Endothelial cell of umbilical vein (primary cell): Measurements from ENCODE around the gene HSPA12A. TPM values are rescaled to one million over a fixed set of nuclear protein-coding genes. Genes with fewer than 3 reads are reported as not detected.

Experiments used
- BruUV-seq: library from RNA; stranded (reverse); fragments of 400-500 nt; replicated peaks from 2 replicates; lab custom pipeline; 2021; lab: Mats Ljungman, UMichigan
- CTCF ChIA-PET: fragments of 300-600, 350-600 bp; sonication (Branson Sonifier 250); formaldehyde crosslinking; loops from one replicate; lab custom pipeline; 2021; ENCODE audit warnings: antibody characterized with exemption, inconsistent platforms; lab: Charles Lee
- POLR2A ChIA-PET: fragments of 300-600, 350-600 bp; sonication (Branson Sonifier 250); formaldehyde crosslinking; loops from one replicate; lab custom pipeline; 2021; ENCODE audit warnings: antibody characterized with exemption, inconsistent platforms; lab: Charles Lee
- DNase-seq: peaks from one replicate; pipeline ENCODE4 v3.0.0-alpha.2; 2011; ENCODE audit warnings: low read depth, low spot score
- FAIRE-seq: peaks from 2 replicates; lab custom pipeline; 2011; peaks lifted over from hg19 to GRCh38; lab: Jason Lieb, UNC
- H2AFZ ChIP-seq: 2 replicates; pipeline ENCODE4 v1.6.0; 2012; ENCODE audit warnings: low read depth, low read length, control low read depth, inconsistent platforms
- H3K27ac ChIP-seq: 2 replicates; pipeline ENCODE4 v1.5.1; 2011; ENCODE audit warnings: low read depth, mild to moderate bottlenecking, control low read depth, low read length, moderate library complexity; ENCODE audit not compliant: insufficient read depth
- H3K27me3 ChIP-seq, 2 experiments: 2 replicates each; pipeline versions ENCODE4 v1.6.0 to v1.6.1; 2011; ENCODE audit warnings: low read length in 2 of 2, mixed read lengths in 1 of 2; ENCODE audit not compliant: control insufficient read depth in 2 of 2, insufficient read depth in 2 of 2
- H3K36me3 ChIP-seq, 2 experiments: 2 replicates in 1 of 2; 3 replicates in 1 of 2; pipeline ENCODE4 v1.5.1; 2011; ENCODE audit warnings: low read length in 2 of 2, mild to moderate bottlenecking in 1 of 2, moderate library complexity in 1 of 2; ENCODE audit not compliant: control insufficient read depth in 2 of 2, insufficient read depth in 2 of 2; ENCODE audit errors: extremely low read depth in 1 of 2
- H3K4me1 ChIP-seq: 3 replicates; pipeline ENCODE4 v1.5.1; 2011; ENCODE audit warnings: mild to moderate bottlenecking, low read length; ENCODE audit not compliant: control insufficient read depth, insufficient read depth; ENCODE audit errors: extremely low read depth
- H3K4me2 ChIP-seq: 2 replicates; pipeline ENCODE4 v1.6.1; 2011; ENCODE audit warnings: low read length, control low read depth, mixed read lengths; ENCODE audit not compliant: insufficient read depth
- H3K4me3 ChIP-seq, 3 experiments: fragments of 200-600 bp in 1 of 3; sonication (generic), shearing (Covaris generic) in 1 of 3; replicated peaks in 1 of 3; 2 replicates each; pipeline ENCODE4 v1.5.1; 2011 to 2016; ENCODE audit warnings: control low read depth in 3 of 3, low read length in 3 of 3, mild to moderate bottlenecking in 2 of 3, inconsistent platforms in 1 of 3, low read depth in 1 of 3, moderate library complexity in 1 of 3; ENCODE audit not compliant: insufficient read depth in 1 of 3
- H3K79me2 ChIP-seq: 2 replicates; pipeline ENCODE4 v1.6.0; 2012; ENCODE audit warnings: low read length, inconsistent platforms; ENCODE audit not compliant: control insufficient read depth, insufficient read depth
- H3K9ac ChIP-seq: replicated peaks from 2 replicates; pipeline ENCODE3; 2011; ENCODE audit warnings: low read length, control low read depth; ENCODE audit not compliant: insufficient read depth; ENCODE audit errors: extremely low read depth
- H3K9me1 ChIP-seq: replicated peaks from 3 replicates; pipeline ENCODE4 v1.6.0; 2011; ENCODE audit warnings: mild to moderate bottlenecking, low read length; ENCODE audit not compliant: control insufficient read depth, insufficient read depth; ENCODE audit errors: extremely low read depth
- H3K9me3 ChIP-seq: replicated peaks from 2 replicates; pipeline ENCODE4 v1.5.1; 2012; ENCODE audit warnings: low read length, inconsistent platforms; ENCODE audit not compliant: control insufficient read depth, insufficient read depth
- H4K20me1 ChIP-seq: replicated peaks from 2 replicates; pipeline ENCODE3; 2011; ENCODE audit warnings: mild to moderate bottlenecking, low read length; ENCODE audit not compliant: control insufficient read depth, insufficient read depth; ENCODE audit errors: extremely low read depth
- CTCF ChIP-seq, 2 donors: IDR thresholded peaks; 1 replicate in 1 of 2; 2 replicates in 1 of 2; pipeline ENCODE4 v1.5.1; 2011; ENCODE audit warnings: low read length in 2 of 2, mild to moderate bottlenecking in 2 of 2, moderate library complexity in 2 of 2, control low read depth in 1 of 2, inconsistent platforms in 1 of 2, low read depth in 1 of 2; ENCODE audit not compliant: insufficient read depth in 1 of 2; ENCODE audit errors: extremely low read depth in 1 of 2
- EZH2 ChIP-seq: IDR thresholded peaks from 2 replicates; pipeline ENCODE4 v1.6.1; 2012; ENCODE audit warnings: borderline replicate concordance, low read depth, mild to moderate bottlenecking, moderate library complexity, low read length, inconsistent platforms; ENCODE audit not compliant: severe bottlenecking
- GATA2 ChIP-seq: IDR thresholded peaks from 2 replicates; pipeline ENCODE4 v1.7.0; 2011; ENCODE audit warnings: low read depth, mild to moderate bottlenecking, moderate library complexity, mixed read lengths, low read length; ENCODE audit not compliant: insufficient read length, insufficient read depth
- JUN ChIP-seq: IDR thresholded peaks from 2 replicates; pipeline ENCODE4 v1.6.1; 2011; ENCODE audit warnings: borderline replicate concordance, low read depth; ENCODE audit not compliant: insufficient read length, insufficient read depth
- MAX ChIP-seq: IDR thresholded peaks from 2 replicates; pipeline ENCODE4 v1.6.1; 2011; ENCODE audit not compliant: insufficient read depth, insufficient read length
- MYC ChIP-seq: IDR thresholded peaks from one replicate; pipeline ENCODE4 v1.6.1; 2011; ENCODE audit warnings: mild to moderate bottlenecking, low read depth, low read length
- dilution Hi-C: fragments of 300-500 bp; cut with MboI; formaldehyde crosslinking; loops from one replicate; pipeline ENCODE4 v1.15.0; 2019; ENCODE audit warnings: low sequenced_read_pairs; ENCODE audit not compliant: extremely low pct_ligation_motif_present
- intact Hi-C: fragments of 100-400 bp; cut with micrococcal nuclease; formaldehyde crosslinking; loops from one replicate; pipeline ENCODE4 v1.10.0; 2022
- polyA plus RNA-seq, 4 experiments: library from polyadenylated mRNA; depleted of rRNA in 3 of 4; stranded (reverse) in 3 of 4; unstranded in 1 of 4; fragments of >200 nt; gene quantifications; 2 replicates each; pipeline versions ENCODE4 v1.2.1 to v1.2.3, GENCODE V29; 2011 to 2012; ENCODE audit warnings: missing spikeins in 1 of 4
- total RNA-seq: library from RNA; stranded (reverse); gene quantifications from 2 replicates; pipeline ENCODE4 v1.2.3, GENCODE V29; 2021

The HSPA12A gene
- total and polyA plus RNA-seq, 2 donors (not counting 3 experiments of a cell fraction or from before 2014, with no cell fraction given), result 0.22 to 0.29 TPM

GRCh38 chr10:116656044-116656443 is 86.3 kb downstream of the HSPA12A start:
- BruUV-seq, result no TSS peak
- CTCF ChIA-PET, result interaction anchor here (2.1 kb wide), 1 partner anchor 8 kb away, joined by 6 read pairs; no protein-coding TSS in a partner anchor

GRCh38 chr10:116655568-116655967 is 86.8 kb downstream of the HSPA12A start:
- H3K36me3 ChIP-seq, result no peaks in the 10 kb centered on the region
- DNase-seq, result no peak
- no peak overlapping the region for H3K9ac ChIP-seq
- FAIRE-seq, result no peak
- no peaks in the 10 kb centered on the region for H3K9me1 ChIP-seq
- H3K4me3 ChIP-seq, result no peak overlapping the region
- no peak for TF ChIP-seq CTCF (IDR thresholded peaks at IDR 0.05; ENCODE audit: extremely low read depth in 1 of 2, insufficient read depth in 1 of 2, low read depth in 1 of 2, low read length in 2 of 2)
- no peak for TF ChIP-seq GATA2
- TF ChIP-seq JUN, result no peak
- no peak for TF ChIP-seq MAX
- no peak for TF ChIP-seq EZH2
- TF ChIP-seq MYC, result no peak
- no peaks in the 10 kb centered on the region for H3K9me3 ChIP-seq
- H3K79me2 ChIP-seq, result no peaks in the 10 kb centered on the region
- intact Hi-C loops, result no loop called here
- H3K4me1 ChIP-seq, result no peaks in the 10 kb centered on the region
- no peak overlapping the region for H3K4me2 ChIP-seq
- H4K20me1 ChIP-seq, result no peaks in the 10 kb centered on the region
- ChIA-PET CTCF (interaction anchor here (2.1 kb wide), 1 partner anchor 8 kb away, joined by 6 read pairs; no protein-coding TSS in a partner anchor), POLR2A (no interaction called here)
- H3K27me3 ChIP-seq, result no peaks in the 10 kb centered on the region
- no TSS peak for BruUV-seq
- dilution Hi-C loops, result no loop called here
- no peak overlapping the region for H2AFZ ChIP-seq
- H3K27ac ChIP-seq, result no peak overlapping the region

More at GRCh38 chr10:116656044-116656443, 86.3 kb downstream of the HSPA12A start:
- Histone ChIP-seq H3K36me3 (no peaks in the 10 kb centered on the region), H3K9me1 (no peaks in the 10 kb centered on the region), H3K27me3 (no peaks in the 10 kb centered on the region), H2AFZ (no peak overlapping the region), H3K4me3 (no peak overlapping the region), H3K9me3 (no peaks in the 10 kb centered on the region), H3K4me2 (no peak overlapping the region), H3K27ac (no peak overlapping the region), H3K79me2 (no peaks in the 10 kb centered on the region), H3K4me1 (no peaks in the 10 kb centered on the region), H4K20me1 (no peaks in the 10 kb centered on the region), H3K9ac (no peak overlapping the region)
- POLR2A ChIA-PET, result no interaction called here
- no peak for FAIRE-seq
- dilution Hi-C loops, result no loop called here
- intact Hi-C loops, result no loop called here
- TF ChIP-seq MAX, result no peak
- no peak for DNase-seq
